ENCODE results near the gene RBM3.

DNA sequence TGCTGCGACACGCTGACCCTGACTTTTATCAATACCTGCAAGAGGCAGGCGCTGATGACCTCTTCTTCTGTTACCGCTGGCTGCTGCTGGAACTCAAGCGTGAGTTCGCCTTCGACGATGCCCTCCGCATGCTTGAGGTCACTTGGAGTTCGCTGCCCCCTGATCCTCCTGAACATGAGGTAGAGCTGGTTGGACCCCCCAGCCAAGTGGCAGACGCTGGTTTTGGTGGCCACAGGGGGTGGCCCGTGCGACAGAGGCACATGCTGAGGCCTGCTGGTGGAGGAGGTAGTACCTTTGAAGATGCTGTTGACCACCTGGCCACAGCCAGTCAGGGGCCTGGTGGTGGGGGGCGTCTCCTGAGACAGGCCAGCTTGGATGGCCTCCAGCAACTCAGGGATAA lies 14.2 kb upstream of the RBM3 start:
- TF ChIP-seq CTCF (conservative IDR thresholded peaks at IDR 0.05; ENCODE audit: low read depth, low read length) (no peak), EZH2phosphoT487 (IDR thresholded peaks at IDR 0.05; ENCODE audit: borderline replicate concordance, low read length) (no peak), EZH2 (IDR thresholded peaks at IDR 0.05; ENCODE audit: low read length, unreplicated experiment) (no peak)
